GM19239 (cell line): ENCODE results near the gene ATG10.
"Not testable (repeated sequence)": the region's sequence is repeated elsewhere in the genome, so short reads cannot be mapped to it uniquely, and the experiment has no call there.

Source experiments
- DNase-seq: peaks from one replicate; pipeline ENCODE4 v3.0.0; 2011; ENCODE audit warnings: low spot score; ENCODE audit not compliant: insufficient read length
- FAIRE-seq: peaks from 2 replicates; lab custom pipeline; 2011; peaks lifted over from hg19 to GRCh38; lab: Jason Lieb, UNC

The ATG10 gene

GRCh38 chr5:81980598-81981260 lies 8.9 kb downstream of the ATG10 start:
- no peak for FAIRE-seq
- no peak for DNase-seq

GRCh38 chr5:81982172-81982685 lies 10.4 kb downstream of the ATG10 start:
- FAIRE-seq: not testable (repeated sequence)

GRCh38 chr5:81983148-81983547 lies 11.3 kb downstream of the ATG10 start:
- not testable (repeated sequence) for FAIRE-seq

More at GRCh38 chr5:81982172-81982685, 10.4 kb downstream of the ATG10 start:
- DNase-seq: not testable (repeated sequence)

GRCh38 chr5:81983563-81983962 lies 11.7 kb downstream of the ATG10 start:
- FAIRE-seq, DNase-seq: not testable (repeated sequence)

More at GRCh38 chr5:81983148-81983547, 11.3 kb downstream of the ATG10 start:
- DNase-seq: not testable (repeated sequence)

- FAIRE-seq (no peak), DNase-seq (no peak)
These were observed 14.3 kb downstream of the ATG10 start for GRCh38 chr5:81986126-81986525.

GRCh38 chr5:81989204-81989603 lies 17.4 kb downstream of the ATG10 start:
- no peak for DNase-seq
- no peak for FAIRE-seq

- FAIRE-seq: no peak
- no peak for DNase-seq
These were observed 22.9 kb downstream of the ATG10 start for GRCh38 chr5:81994679-81995078.

- DNase-seq (no peak), FAIRE-seq (no peak)
These were observed 23.6 kb downstream of the ATG10 start for GRCh38 chr5:81995407-81995806.

GRCh38 chr5:82004511-82004910 lies 32.7 kb downstream of the ATG10 start:
- no peak for DNase-seq
- FAIRE-seq: no peak

GRCh38 chr5:82009869-82010268 lies 38.0 kb downstream of the ATG10 start:
- not testable (repeated sequence) for FAIRE-seq, DNase-seq

- DNase-seq: no peak
- no peak for FAIRE-seq
These were observed 38.9 kb downstream of the ATG10 start for GRCh38 chr5:82010696-82011095.

GRCh38 chr5:82011761-82012160 lies 39.9 kb downstream of the ATG10 start:
- FAIRE-seq: no peak
- no peak for DNase-seq

GRCh38 chr5:82014644-82015043 lies 42.8 kb downstream of the ATG10 start:
- not testable (repeated sequence) for FAIRE-seq, DNase-seq

GRCh38 chr5:82018462-82018861 lies 46.6 kb downstream of the ATG10 start:
- FAIRE-seq (no peak), DNase-seq (no peak)

GRCh38 chr5:82019342-82020138 lies 47.7 kb downstream of the ATG10 start:
- FAIRE-seq: peak; percentile 4

GRCh38 chr5:82022499-82022898 lies 50.7 kb downstream of the ATG10 start:
- no peak for DNase-seq
- no peak for FAIRE-seq

More at GRCh38 chr5:82019342-82020138, 47.7 kb downstream of the ATG10 start:
- DNase-seq: no peak

GRCh38 chr5:82023644-82024043 lies 51.8 kb downstream of the ATG10 start:
- FAIRE-seq: no peak
- no peak for DNase-seq

GRCh38 chr5:82031220-82032119 lies 59.6 kb downstream of the ATG10 start:
- DNase-seq (no peak), FAIRE-seq (peak; percentile 82)

- FAIRE-seq, DNase-seq: not testable (repeated sequence)
These were observed 71.1 kb downstream of the ATG10 start for GRCh38 chr5:82042894-82043293.

- DNase-seq (no peak), FAIRE-seq (no peak)
These were observed 72.2 kb downstream of the ATG10 start for GRCh38 chr5:82044010-82044409.
